Activated naive CD8-positive, alpha-beta T cell treated with anti-CD3 and anti-CD28 coated beads for 36 hours (primary cell): ENCODE results near the gene CFAP299. TPM values are rescaled to one million over a fixed set of nuclear protein-coding genes. Genes with fewer than 3 reads are reported as not detected.

Source experiments
- DNase-seq: peaks from one replicate; pipeline ENCODE4 v3.0.0; 2021
- H3K27ac Mint-ChIP-seq: one replicate; pipeline ENCODE4 v1.8.0; 2022; ENCODE audit warnings: mild to moderate bottlenecking, moderate library complexity, mixed read lengths
- H3K27me3 Mint-ChIP-seq: one replicate; pipeline ENCODE4 v1.8.0; 2022; ENCODE audit warnings: mild to moderate bottlenecking, mixed read lengths
- H3K36me3 Mint-ChIP-seq: one replicate; pipeline ENCODE4 v1.8.0; 2021; ENCODE audit warnings: mild to moderate bottlenecking, mixed read lengths
- H3K4me1 Mint-ChIP-seq: one replicate; pipeline ENCODE4 v1.8.0; 2021; ENCODE audit warnings: mixed read lengths
- H3K4me3 Mint-ChIP-seq: one replicate; pipeline ENCODE4 v1.8.0; 2022; ENCODE audit warnings: mild to moderate bottlenecking, moderate library complexity, mixed read lengths
- H3K9me3 Mint-ChIP-seq: one replicate; pipeline ENCODE4 v1.8.0; 2022; ENCODE audit warnings: mixed read lengths
- total RNA-seq, 2 experiments: library from RNA; stranded (reverse); gene quantifications; one replicate each; pipeline ENCODE4 v1.2.3, GENCODE V29; 2021

Gene CFAP299
- total RNA-seq, 2 experiments from 2014 or later: not detected

DNA sequence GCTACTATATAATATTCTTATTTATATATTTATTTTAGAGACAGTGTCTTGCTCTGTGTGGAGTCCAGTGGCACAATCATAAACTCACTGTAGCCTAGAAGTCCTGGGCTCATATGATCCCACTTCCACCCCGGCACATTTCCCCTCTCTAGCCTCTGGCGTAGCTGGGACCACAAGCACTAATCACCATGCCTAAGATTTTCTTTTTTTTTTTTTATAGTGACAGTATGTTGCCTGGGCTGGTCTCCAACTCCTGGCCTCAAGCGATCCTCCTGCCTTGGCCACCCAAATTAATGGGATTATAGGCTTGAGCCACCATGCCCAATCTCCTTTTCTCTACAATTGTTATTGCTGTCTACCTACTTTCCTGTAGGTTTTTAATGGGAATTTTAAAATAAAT is 620.9 kb downstream of the CFAP299 start:
- Mint-ChIP-seq H3K36me3 (no peaks in the 10 kb centered on the region), H3K27ac (no peak overlapping the region), H3K27me3 (no peaks in the 10 kb centered on the region), H3K4me3 (no peak overlapping the region), H3K4me1 (no peaks in the 10 kb centered on the region), H3K9me3 (no peaks in the 10 kb centered on the region)
- no peak for DNase-seq

DNA sequence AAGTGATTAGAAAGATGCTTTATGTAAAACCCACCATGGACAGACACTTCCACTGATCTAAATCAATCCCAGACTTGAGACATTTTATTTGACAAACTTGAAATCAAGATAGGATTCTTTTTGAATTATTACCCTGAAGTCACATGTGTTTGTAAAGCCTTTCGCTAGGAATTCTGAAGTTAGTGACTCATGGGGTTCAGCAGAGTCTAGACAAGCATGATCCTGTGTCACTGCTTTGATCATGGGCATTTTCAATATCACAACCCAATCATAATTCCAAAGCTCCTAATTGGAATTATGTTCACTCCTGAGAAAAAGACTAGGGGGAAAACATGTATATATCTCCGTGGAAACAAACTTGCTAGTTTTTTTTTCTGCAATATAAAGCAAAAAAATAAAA is 627.5 kb downstream of the CFAP299 start:
- Mint-ChIP-seq H3K4me3 (no peak overlapping the region), H3K9me3 (no peaks in the 10 kb centered on the region), H3K27me3 (no peaks in the 10 kb centered on the region), H3K27ac (no peak overlapping the region), H3K36me3 (no peaks in the 10 kb centered on the region), H3K4me1 (no peaks in the 10 kb centered on the region)
- DNase-seq: no peak

DNA sequence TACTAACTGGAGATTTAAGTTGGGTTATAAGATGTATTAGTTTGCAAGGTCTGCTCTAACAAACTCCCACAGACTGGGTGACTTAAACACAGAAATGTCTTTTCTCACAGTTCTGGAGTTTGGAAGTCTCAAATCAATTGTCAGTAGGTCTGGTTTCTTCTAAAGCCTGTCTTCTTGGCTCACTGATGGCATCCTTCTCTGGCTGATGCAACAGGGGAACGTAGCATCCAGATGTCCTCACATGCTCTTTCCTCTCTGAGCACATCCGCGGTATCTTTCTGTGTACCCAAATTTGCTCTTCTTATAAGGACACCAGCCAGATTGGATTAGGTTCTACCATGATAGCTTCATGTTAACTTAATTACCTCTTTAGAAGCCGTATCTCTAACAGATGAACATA is 631.8 kb downstream of the CFAP299 start:
- H3K9me3 Mint-ChIP-seq: peaks cover 2% of the 10 kb centered on the region
- DNase-seq: no peak
- no peak overlapping the region for H3K27ac Mint-ChIP-seq
- no peak overlapping the region for H3K4me3 Mint-ChIP-seq
- peaks cover 4% of the 10 kb centered on the region for H3K27me3 Mint-ChIP-seq
- no peaks in the 10 kb centered on the region for H3K4me1 Mint-ChIP-seq
- H3K36me3 Mint-ChIP-seq: no peaks in the 10 kb centered on the region

DNA sequence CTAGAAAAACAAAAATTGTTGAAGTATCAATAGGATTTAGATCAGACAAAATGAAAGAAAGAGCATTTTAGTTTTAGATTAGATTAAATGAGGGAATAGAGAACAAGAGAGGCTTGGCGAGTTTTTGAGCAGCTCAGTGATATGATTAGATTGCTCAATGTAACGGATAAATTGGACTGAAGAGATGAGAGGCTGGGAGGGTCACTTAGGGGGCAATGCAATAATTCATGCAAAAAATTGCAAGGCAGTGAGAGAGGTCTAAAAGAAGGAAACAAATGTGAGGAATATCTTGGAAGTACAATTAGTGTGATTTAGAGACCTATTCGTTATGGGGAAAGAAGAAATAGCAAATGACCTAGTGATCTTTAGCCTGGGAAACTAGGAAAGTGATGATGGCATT is 644.7 kb downstream of the CFAP299 start:
- no peaks in the 10 kb centered on the region for H3K27me3 Mint-ChIP-seq
- H3K36me3 Mint-ChIP-seq: peaks cover 3% of the 10 kb centered on the region
- no peaks in the 10 kb centered on the region for H3K9me3 Mint-ChIP-seq
- no peak for DNase-seq
- no peak overlapping the region for H3K4me3 Mint-ChIP-seq
- no peaks in the 10 kb centered on the region for H3K4me1 Mint-ChIP-seq
- no peak overlapping the region for H3K27ac Mint-ChIP-seq

DNA sequence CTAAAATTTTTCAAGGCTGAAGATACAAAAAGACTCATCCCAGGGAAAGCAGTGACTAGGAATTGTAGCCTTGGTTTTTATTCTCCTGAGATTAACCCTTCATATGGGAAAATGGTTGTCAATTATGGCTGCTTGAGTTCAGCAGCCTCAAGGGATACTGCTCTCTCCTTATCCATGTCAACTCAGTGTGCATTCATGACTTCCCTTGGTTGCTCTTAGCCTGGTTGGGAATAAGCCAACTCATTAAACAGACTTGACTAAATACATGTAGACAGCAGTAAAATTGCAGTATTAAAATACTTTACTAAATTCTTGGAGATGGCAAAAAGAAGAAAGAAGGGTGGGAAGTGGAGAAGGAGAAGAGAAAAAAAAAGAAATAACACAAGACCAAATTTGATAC is 650.5 kb downstream of the CFAP299 start:
- Mint-ChIP-seq H3K4me3 (no peak overlapping the region), H3K9me3 (no peaks in the 10 kb centered on the region), H3K27ac (no peak overlapping the region), H3K27me3 (no peaks in the 10 kb centered on the region), H3K4me1 (peaks cover 2% of the 10 kb centered on the region), H3K36me3 (no peaks in the 10 kb centered on the region)
- no peak for DNase-seq

DNA sequence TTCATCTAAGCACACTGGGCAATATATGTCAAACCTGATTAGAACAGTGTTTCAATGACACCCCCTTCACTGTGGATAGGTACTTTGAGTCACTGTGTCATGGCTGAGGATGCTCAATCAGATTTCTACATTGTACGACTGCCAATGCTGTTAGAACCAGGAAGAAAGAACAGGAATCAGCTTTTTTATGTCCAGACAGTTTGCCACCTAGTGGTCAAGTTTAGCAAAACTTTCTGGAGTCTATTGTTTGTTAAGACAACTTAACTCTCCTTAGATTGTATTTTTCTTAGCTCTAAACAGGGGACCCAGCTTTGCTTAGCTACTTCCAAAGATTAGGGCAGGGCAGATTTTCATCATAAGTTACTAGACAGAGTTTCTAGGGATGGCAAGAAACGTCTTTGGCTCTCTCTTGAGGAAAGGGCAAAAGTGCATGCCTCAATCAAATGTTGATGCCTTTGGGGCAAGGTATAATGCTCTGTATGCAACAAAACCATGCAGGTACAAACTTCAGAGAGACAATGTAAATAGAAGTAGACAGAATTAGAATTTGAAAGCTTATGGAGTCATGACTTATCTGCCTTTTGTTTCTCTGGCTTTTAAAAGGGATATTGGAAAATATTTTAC is 654.5 kb downstream of the CFAP299 start:
- DNase-seq: no peak
- Mint-ChIP-seq H3K4me1 (peaks cover 2% of the 10 kb centered on the region), H3K27me3 (no peaks in the 10 kb centered on the region), H3K4me3 (no peak overlapping the region), H3K9me3 (no peaks in the 10 kb centered on the region), H3K36me3 (no peaks in the 10 kb centered on the region), H3K27ac (no peak overlapping the region)

DNA sequence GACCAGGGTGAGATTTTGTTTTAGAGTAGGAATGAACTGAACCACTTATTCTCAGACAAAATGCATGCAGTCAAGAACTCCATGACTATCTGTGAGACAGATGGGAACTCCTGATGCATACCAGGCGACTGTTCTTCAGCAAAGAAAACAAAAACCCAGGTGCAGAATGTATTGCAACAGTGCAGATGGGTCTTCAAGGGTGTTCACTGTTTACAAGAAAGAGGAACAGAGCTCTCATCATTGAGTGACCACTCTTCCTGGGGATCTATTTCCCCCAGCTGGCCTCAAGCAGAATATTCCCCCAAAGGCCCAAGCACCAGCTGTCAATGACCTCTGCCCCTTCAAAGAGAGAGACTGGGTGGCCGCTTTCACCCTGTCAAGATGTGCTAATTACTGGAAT is 655.3 kb downstream of the CFAP299 start:
- DNase-seq: no peak
- H3K4me1 Mint-ChIP-seq: peaks cover 2% of the 10 kb centered on the region
- H3K27ac Mint-ChIP-seq: no peak overlapping the region
- no peaks in the 10 kb centered on the region for H3K9me3 Mint-ChIP-seq
- H3K36me3 Mint-ChIP-seq: no peaks in the 10 kb centered on the region
- H3K4me3 Mint-ChIP-seq: no peak overlapping the region
- no peaks in the 10 kb centered on the region for H3K27me3 Mint-ChIP-seq

DNA sequence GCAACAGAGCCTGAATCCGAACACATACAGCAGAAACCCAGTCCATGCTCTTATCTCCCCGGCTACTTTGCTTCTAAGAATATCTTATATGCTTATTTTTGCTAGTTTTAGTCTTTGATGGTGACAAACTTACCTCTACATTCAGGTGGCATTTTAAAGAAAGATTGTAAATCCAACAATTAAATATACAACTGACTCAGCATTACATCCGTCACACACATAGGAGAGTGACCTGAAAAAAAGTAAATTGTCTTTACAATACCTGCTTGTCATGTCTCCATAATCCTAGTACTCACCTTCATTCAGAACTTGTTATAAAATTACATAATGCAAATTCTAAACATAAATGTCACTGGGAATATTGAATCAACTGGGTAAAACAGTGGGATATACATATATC is 664.4 kb downstream of the CFAP299 start:
- H3K4me3 Mint-ChIP-seq: no peak overlapping the region

DNA sequence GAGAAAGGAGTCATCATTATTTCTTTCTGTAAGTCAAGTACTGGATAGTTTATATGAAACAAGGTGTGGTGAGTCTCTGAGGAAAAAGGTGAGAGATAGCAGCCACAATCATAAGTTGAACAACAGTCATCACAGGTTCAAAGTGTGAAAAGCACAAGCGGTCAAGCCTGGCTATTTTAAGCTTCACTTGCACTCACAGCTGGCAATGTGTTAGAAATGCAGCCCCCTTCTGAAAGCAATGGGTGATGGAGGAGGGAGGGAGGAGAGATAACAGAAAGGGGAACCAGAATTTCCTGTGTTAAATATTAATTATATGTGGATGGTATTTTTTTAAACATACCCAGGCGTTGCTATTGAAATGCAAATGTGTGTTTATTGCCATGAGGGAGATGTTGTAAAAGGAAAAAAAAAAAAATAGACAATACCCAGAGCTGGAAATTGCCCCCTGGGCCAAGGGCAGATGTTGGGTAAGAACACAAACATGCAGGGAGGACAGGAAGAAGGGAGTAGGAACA is 668.1 kb downstream of the CFAP299 start:
- Mint-ChIP-seq H3K27ac (no peak overlapping the region), H3K9me3 (no peaks in the 10 kb centered on the region), H3K4me1 (no peaks in the 10 kb centered on the region), H3K4me3 (no peak overlapping the region), H3K27me3 (no peaks in the 10 kb centered on the region), H3K36me3 (no peaks in the 10 kb centered on the region)
- no peak for DNase-seq

More for the DNA sequence above, 664.4 kb downstream of the CFAP299 start:
- Mint-ChIP-seq H3K27me3 (no peaks in the 10 kb centered on the region), H3K4me1 (no peaks in the 10 kb centered on the region), H3K36me3 (no peaks in the 10 kb centered on the region), H3K27ac (no peak overlapping the region), H3K9me3 (no peaks in the 10 kb centered on the region)
- DNase-seq: no peak

DNA sequence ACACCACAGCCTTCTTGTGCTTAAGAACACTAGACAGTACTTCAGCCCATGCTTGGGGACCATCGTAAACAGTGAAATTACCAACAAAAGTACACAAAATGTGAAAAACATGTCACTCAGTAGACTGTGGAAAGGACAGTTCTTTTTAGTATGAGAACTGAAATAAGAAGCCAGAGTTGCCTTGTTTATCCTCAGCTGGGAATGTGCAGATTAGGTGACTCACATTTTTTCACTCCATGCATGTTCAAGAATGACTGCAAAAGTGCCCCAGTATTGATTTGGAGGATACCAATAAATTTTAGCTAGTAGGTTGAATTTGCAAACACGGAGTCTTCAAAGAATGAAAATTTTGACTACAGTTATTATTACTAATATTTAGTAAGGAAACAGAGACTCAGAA is 671.9 kb downstream of the CFAP299 start:
- no peaks in the 10 kb centered on the region for H3K4me1 Mint-ChIP-seq

More for the DNA sequence above, 671.9 kb downstream of the CFAP299 start:
- DNase-seq: no peak
- H3K9me3 Mint-ChIP-seq: no peaks in the 10 kb centered on the region
- H3K27me3 Mint-ChIP-seq: no peaks in the 10 kb centered on the region
- no peaks in the 10 kb centered on the region for H3K36me3 Mint-ChIP-seq
- H3K4me3 Mint-ChIP-seq: no peak overlapping the region
- H3K27ac Mint-ChIP-seq: no peak overlapping the region

Other genes with a start within 250 kb of the CFAP299 start
- 1 to 10 TPM; 1.3 to 2.3 TPM for gene PRDM8, start 138.2 kb upstream of the CFAP299 start, total RNA-seq
- not detected for gene FGF5, start 69.1 kb upstream of the CFAP299 start, total RNA-seq